Activated T-cell treated with anti-CD3 and anti-CD28 coated beads, Interleukin-2, amount 50 U/mL, for 72 hours (primary cell): ENCODE results near the gene CRABP1. TPM values are rescaled to one million over a fixed set of nuclear protein-coding genes. Genes with fewer than 3 reads are reported as not detected.

ENCODE experiments used
- ATAC-seq, 2 donors: fragments of 150-1000 bp; cut with Tn5 transposase; replicated peaks in 1 of 2; 2 replicates each; pipeline ENCODE4 v1.10.0; 2021; ENCODE audit warnings: moderate library complexity in 2 of 2, mild to moderate bottlenecking in 1 of 2
- DNase-seq, 2 donors: peaks; one replicate each; pipeline ENCODE4 v3.0.0; 2021 to 2022; ENCODE audit warnings: mixed read lengths in 1 of 2
- H3K27ac Mint-ChIP-seq: one replicate; pipeline ENCODE4 v1.8.0; 2022; ENCODE audit warnings: mild to moderate bottlenecking, moderate library complexity, mixed read lengths
- H3K27me3 Mint-ChIP-seq: one replicate; pipeline ENCODE4 v1.8.0; 2022; ENCODE audit warnings: low read depth, mixed read lengths
- H3K36me3 Mint-ChIP-seq, 2 donors: one replicate each; pipeline ENCODE4 v1.8.0; 2022; ENCODE audit warnings: mixed read lengths in 2 of 2, mild to moderate bottlenecking in 1 of 2; ENCODE audit not compliant: insufficient read depth in 2 of 2
- H3K4me1 Mint-ChIP-seq: one replicate; pipeline ENCODE4 v1.8.0; 2022; ENCODE audit warnings: low read depth, mixed read lengths
- H3K4me3 Mint-ChIP-seq, 2 donors: one replicate each; pipeline ENCODE4 v1.8.0; 2022; ENCODE audit warnings: mild to moderate bottlenecking in 2 of 2, mixed read lengths in 2 of 2, moderate library complexity in 2 of 2
- H3K9me3 Mint-ChIP-seq, 2 donors: one replicate each; pipeline ENCODE4 v1.8.0; 2022; ENCODE audit warnings: mixed read lengths in 2 of 2
- total RNA-seq, 2 donors: library from RNA; stranded (reverse); gene quantifications; one replicate each; pipeline ENCODE4 v1.2.3, GENCODE V29; 2022

The CRABP1 gene
- under 1 TPM in 1 of 2 donors, not detected in 1; 0.65 TPM for total RNA-seq

DNA sequence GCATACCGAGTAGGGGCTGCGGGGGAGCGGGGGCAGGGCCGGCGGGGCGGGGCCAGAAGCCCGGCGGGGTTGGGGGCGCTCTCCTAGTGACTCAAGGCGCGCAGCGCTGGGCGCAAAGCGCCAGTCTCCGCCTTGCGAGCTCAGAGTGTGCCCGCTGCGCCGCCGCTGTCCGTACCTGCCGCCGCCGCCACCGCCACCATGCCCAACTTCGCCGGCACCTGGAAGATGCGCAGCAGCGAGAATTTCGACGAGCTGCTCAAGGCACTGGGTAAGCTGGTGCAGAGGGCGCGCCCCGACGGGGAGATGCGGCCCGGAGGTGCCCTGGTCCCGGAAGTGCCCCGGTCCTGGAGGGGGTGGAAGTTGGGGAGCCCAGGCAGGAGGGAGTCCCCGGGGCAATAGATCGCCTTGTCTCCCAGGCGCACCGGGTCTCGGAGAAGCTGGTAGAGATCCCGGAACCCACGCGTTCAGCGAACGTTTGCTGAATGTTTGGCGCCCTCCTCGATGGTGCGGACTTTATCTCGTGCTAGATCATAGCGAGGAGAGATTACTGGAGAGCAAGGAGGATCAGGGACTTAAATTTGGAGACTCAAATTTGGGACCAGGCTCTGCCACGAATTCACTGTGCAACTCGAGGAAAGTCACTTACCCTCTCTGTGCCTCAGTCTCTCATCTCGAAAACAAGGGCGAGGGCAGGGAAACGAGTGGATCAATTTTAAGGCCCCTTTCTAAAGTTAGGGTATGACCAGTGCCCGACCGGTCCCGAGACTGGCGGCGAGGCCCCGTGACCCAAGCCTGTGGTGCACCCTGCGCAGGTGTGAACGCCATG is at the start of gene CRABP1:
TSS of gene CRABP1 (plus strand) at position 123 of the 826 bp plus-strand sequence. CDS start at position 199, 76 bp downstream.
- ATAC-seq (peak; percentile 22 to 33), DNase-seq (peak in 1 of 2 donors; percentile 17)
- H3K4me3 Mint-ChIP-seq, result peak within 1 kb of the TSS; percentile 42 to 52
- no peak within 1 kb of the TSS for H3K27ac Mint-ChIP-seq
- H3K4me1 Mint-ChIP-seq, result no peaks in the 10 kb centered on the region
- no peaks in the 10 kb centered on the region for H3K9me3 Mint-ChIP-seq
- no peaks in the 10 kb centered on the region for H3K36me3 Mint-ChIP-seq
- peaks cover 36% of the 10 kb centered on the region for H3K27me3 Mint-ChIP-seq

DNA sequence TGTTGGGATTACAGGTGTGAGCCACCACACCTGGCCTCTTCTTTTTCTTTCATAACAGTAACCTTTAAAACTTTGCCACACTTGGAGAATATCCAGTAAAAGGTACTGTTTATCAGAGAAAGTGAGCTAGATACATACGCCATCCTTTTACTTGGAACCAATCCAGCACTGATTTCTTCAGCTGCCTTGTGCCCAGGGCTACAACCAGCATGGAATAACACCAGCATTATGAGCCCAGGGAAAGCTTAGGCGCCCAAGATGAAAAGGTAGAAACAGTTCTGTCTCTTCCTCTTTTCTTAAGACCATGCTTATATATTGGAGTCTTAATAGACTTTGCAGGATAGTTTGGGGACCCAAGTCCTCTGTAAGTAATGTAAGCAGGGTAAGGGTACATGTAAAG is 49.1 kb upstream of the CRABP1 start:
- peaks cover 0 to 13% of the 10 kb centered on the region in 2 donors for H3K36me3 Mint-ChIP-seq

DNA sequence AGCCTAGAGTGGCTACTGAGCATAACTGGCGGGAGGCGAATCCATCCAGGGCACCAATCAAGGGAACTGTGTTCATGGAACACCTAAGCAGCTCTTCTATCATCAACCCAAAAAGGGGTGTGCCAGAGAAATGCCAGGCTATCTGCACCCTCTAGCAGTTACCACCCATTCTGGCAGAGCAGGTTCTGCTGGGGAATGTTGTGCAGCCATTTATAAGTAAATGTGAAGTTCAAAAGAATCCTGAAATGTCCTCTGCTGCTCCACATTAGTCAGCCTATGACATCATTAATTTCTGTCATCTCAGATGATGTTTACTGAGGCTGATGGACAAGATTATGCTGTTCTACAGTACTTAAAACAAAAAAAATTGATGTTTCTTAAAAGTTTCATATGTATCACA is 48.5 kb upstream of the CRABP1 start:
- Mint-ChIP-seq H3K9me3 (no peaks in the 10 kb centered on the region), H3K27me3 (no peaks in the 10 kb centered on the region), H3K27ac (no peak overlapping the region), H3K4me1 (peaks cover 6% of the 10 kb centered on the region), H3K36me3 (peaks cover 0 to 11% of the 10 kb centered on the region in 2 donors), H3K4me3 (no peak overlapping the region)
- no peak for DNase-seq
- ATAC-seq, result no peak

More for the DNA sequence above, 49.1 kb upstream of the CRABP1 start:
- DNase-seq (no peak), ATAC-seq (no peak)
- no peaks in the 10 kb centered on the region for H3K27me3 Mint-ChIP-seq
- H3K4me3 Mint-ChIP-seq, result no peak overlapping the region
- H3K4me1 Mint-ChIP-seq, result peaks cover 6% of the 10 kb centered on the region
- no peaks in the 10 kb centered on the region for H3K9me3 Mint-ChIP-seq
- no peak overlapping the region for H3K27ac Mint-ChIP-seq

DNA sequence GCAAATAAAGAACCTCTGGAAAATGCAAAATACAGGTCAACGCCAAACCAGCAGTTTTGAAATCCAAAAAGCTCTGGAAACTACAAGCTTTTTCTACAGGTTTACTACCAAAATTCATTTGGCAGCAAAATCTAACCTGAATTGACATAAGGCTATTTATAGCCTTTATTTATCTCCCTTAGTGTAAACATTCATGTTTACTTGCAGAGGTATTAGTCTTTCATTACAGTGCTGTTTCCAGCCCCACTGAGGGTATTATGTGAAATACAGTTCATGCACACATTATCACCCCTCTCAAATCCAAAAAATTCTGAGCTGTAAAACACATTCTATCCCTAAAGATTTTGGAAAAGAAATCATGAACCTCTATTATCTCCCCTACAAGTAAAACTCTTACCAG is 47.9 kb upstream of the CRABP1 start:
- Mint-ChIP-seq H3K36me3 (peaks cover 0 to 10% of the 10 kb centered on the region in 2 donors), H3K9me3 (no peaks in the 10 kb centered on the region), H3K4me3 (no peak overlapping the region), H3K27me3 (no peaks in the 10 kb centered on the region), H3K27ac (no peak overlapping the region), H3K4me1 (peaks cover 6% of the 10 kb centered on the region)
- DNase-seq (no peak), ATAC-seq (no peak)

DNA sequence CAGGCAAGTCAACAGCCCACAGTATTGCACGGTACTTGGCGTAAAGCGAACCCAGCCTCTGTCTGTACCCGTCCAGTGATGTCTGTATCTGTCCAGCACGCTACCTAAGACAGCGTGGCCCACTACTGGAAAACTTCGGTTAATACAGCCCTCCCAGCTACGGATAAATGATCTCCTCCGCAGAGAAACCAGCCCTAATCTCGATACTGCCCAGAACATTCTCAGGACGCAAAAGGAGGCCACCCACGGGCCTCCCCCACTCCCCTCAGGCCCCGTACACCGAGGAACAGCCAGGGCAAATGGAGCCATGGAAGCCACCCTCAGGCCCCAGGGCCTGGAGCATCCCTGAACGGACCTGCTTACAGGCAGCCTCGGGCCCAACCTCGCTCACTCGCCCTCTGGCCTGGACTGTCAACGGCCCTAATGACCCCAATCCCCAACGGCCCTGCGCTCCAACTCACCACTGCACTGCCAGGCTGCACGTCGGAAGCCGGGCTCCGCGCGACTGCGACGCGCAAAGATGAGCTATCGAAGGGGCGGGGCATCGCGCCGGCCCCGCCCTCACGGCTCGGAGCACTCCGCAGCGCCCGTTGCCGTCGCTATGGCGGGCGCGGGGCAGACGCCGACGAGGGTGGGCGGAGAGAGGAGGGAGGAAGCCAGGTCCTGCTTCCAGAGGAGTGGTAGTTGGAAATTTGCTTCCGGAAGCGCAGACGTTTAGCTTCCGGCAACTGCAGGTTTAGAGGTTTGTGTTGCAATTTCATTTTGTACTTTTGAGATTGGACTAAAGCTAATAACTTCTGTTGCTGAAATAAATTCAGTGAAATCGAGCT is 40.8 kb upstream of the CRABP1 start, which contains the start of gene SKIC8:
TSS of gene SKIC8 (minus strand) at position 509 of the 830 bp plus-strand sequence. CDS start 3,923 bp downstream, outside the sequence.
- Mint-ChIP-seq H3K4me1 (peaks cover 59% of the 10 kb centered on the region), H3K36me3 (peaks cover 0 to 1% of the 10 kb centered on the region in 2 donors), H3K27me3 (no peaks in the 10 kb centered on the region), H3K4me3 (peak within 1 kb of the TSS; percentile 92 to 99), H3K27ac (peak within 1 kb of the TSS; percentile 89), H3K9me3 (no peaks in the 10 kb centered on the region)
- DNase-seq (peak; percentile 93 to 94), ATAC-seq (peak; percentile 96 to 97)

DNA sequence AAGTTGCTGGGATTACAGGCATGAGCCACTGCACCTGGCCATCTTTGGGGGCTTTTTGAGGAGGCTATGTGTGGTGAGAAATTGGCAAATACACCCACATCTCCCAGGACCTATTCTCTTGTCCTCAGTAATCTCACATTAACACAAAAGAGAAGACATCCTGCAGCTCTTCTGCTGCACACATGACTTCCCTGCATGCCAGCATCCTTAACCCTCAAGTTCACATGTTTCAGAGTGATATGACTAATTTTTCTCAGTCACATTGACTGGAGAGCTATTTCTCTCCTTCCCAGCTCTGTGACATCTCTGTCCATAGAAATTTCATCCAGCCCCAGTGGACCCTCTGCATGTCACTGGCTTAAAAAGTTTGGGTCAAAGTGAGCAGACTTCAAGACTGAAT is 38.8 kb upstream of the CRABP1 start:
- H3K36me3 Mint-ChIP-seq, result peaks cover 0 to 1% of the 10 kb centered on the region in 2 donors
- H3K27ac Mint-ChIP-seq, result peak overlapping the region; percentile 2
- H3K4me3 Mint-ChIP-seq, result peak overlapping the region; percentile 17 to 21
- ATAC-seq (no peak), DNase-seq (no peak)
- H3K4me1 Mint-ChIP-seq, result peaks cover 53% of the 10 kb centered on the region
- H3K27me3 Mint-ChIP-seq, result peaks cover 5% of the 10 kb centered on the region
- no peaks in the 10 kb centered on the region for H3K9me3 Mint-ChIP-seq

DNA sequence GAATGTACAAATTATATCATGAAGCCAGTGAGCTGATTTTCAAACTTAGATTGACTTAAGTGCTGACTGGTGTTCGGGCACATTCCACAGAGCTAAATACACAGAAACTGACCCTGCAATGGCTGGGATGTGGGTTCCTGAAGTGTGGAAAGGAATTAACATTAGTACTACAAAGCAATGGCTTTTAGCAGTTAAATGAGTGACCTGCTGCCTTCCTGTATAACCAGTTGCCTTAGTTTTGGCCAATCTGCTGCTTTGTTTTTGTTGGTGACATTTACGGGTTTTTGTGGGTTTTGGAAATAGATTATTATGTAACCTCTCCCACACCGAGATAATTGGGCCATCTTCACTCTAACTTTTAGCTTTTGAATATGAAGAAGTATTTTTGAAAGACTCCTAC is 38.3 kb upstream of the CRABP1 start:
- H3K27ac Mint-ChIP-seq, result no peak overlapping the region
- ATAC-seq (no peak), DNase-seq (no peak)
- peaks cover 0 to 1% of the 10 kb centered on the region in 2 donors for H3K36me3 Mint-ChIP-seq
- H3K9me3 Mint-ChIP-seq, result no peaks in the 10 kb centered on the region
- H3K4me3 Mint-ChIP-seq, result peak overlapping the region in 1 of 2 donors; percentile 17
- H3K4me1 Mint-ChIP-seq, result peaks cover 53% of the 10 kb centered on the region
- H3K27me3 Mint-ChIP-seq, result peaks cover 5% of the 10 kb centered on the region

DNA sequence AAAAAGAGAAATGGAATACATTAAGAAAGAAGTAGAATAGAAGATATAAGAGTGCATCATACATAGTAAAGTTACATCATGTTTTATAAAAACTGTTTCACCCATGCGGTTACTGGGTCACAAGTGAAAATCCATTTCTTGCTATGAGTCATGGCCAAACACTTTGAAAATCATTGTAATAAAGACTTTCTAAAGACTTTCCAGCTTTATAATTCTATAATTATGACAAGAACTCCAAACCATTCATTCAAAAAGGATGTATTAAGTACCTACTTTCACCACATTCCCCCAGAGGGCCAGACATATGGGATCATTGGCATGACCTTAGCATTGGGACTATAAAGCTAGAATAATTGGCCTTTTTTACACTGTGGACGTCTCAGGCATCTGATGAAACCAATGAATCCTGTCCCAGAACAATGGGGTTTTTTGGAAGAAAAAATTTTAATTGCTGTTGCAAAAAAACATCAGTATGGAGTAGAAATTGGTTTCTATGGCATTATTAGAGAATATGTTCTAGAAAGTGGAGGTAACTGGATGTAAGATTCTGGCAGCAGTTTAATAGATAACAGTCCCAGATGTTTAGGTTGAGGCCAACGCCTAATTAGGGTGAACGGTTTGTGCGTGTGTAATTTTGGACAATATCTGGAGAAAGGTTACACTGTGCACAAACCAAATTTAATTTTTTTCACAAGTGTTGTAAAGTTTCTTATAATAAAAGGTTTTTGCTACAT is 37.4 kb upstream of the CRABP1 start:
- Mint-ChIP-seq H3K36me3 (peaks cover 0 to 1% of the 10 kb centered on the region in 2 donors), H3K4me1 (peaks cover 51% of the 10 kb centered on the region), H3K4me3 (peak overlapping the region; percentile 56 to 82), H3K9me3 (no peaks in the 10 kb centered on the region), H3K27me3 (peaks cover 5% of the 10 kb centered on the region), H3K27ac (peak overlapping the region; percentile 87)
- ATAC-seq, result no peak
- no peak for DNase-seq

DNA sequence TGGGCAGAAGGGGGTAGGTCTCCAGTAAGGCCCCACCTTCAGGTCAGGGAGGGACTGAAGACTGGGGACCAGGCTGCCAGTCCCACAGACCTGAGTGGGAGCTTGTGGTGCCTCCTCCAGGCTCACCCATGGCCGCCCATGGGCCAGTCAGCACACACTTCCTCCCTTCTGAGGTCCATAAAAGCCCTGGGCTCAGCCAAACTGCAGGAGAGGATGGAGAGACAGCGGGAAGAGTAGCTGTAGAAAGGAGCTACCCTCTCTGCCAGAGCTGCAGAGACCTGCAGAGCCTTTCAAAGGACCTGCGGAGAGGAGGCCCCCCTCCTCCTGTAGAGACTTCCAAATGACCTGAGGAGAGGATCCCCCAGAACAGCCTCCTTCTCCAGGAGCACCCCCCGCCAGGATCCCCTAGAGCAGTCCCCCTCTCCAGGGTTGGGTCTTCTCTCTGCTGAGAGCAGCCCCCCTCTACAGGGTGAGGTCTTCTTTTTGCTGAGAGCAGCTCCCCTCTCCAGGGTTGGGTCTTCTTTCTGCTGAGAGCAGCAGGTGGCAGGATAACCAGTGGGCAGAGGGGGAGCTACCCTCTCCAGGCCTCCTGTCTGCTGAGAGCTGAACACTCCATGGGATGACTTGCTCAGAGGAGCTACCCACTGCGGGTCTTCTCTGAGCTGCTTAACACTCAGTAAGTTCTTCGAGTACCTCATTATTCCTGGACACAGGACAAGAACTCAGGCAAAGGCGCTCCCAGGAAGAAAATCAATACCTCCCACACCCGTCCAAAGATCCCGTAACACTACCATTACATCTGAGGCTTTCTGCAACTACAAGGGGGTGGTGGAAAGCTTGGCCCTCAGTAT is 35.7 kb upstream of the CRABP1 start:
- peaks cover 16% of the 10 kb centered on the region for H3K27me3 Mint-ChIP-seq
- no peaks in the 10 kb centered on the region for H3K9me3 Mint-ChIP-seq
- H3K4me1 Mint-ChIP-seq, result peaks cover 34% of the 10 kb centered on the region
- DNase-seq (no peak), ATAC-seq (no peak)
- no peaks in the 10 kb centered on the region for H3K36me3 Mint-ChIP-seq
- no peak overlapping the region for H3K4me3 Mint-ChIP-seq
- H3K27ac Mint-ChIP-seq, result no peak overlapping the region

DNA sequence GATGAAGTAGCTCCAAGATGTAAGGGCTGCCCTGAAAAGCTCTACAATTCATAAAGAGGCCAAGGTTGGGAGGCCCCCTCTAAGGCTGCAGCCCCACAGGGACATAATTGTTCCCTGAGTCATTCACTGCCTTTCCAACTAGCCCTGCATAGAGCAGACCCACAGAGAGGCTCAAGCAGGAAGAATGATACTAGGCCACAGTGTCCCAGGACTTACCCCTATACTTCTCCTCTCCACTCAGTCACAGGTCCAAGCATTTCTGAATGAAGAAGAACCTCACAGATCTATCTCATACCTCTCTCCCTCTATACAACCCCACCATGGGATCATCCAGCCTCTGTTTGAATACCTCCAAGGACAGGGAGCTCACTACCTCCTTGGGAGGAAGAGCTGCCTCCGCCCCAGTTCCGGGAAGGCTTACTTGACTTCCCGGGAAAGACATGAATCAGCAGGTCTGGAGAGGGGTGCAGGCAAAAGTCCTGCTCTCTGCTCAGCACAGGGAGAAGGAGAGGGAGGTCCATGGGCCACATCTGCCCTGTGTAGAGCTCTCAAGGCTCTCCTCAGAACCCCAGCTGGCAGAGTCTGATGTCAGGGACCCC is 33.9 kb upstream of the CRABP1 start:
- Mint-ChIP-seq H3K36me3 (no peaks in the 10 kb centered on the region), H3K27me3 (peaks cover 18% of the 10 kb centered on the region), H3K9me3 (no peaks in the 10 kb centered on the region), H3K4me1 (peaks cover 17% of the 10 kb centered on the region), H3K4me3 (no peak overlapping the region), H3K27ac (no peak overlapping the region)
- DNase-seq (no peak), ATAC-seq (no peak)

DNA sequence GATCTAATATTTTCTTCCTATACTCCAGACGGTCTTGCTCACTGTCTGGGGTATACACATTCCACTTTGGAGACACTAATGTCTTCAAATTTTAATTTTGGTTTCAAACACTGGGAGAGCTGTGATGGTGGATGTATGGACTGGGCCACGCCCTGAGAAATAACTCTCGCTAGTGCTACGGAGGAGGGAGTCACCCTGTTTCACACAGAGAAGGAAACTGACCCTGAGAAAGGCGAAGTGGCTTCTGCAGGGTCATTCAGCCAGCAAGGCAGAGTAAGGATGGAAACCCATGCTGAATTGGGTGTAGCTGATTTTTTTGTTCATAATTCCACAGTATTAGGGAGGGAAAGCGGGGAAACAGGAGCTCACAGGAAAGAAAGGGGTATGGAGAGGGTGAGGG is 32.2 kb upstream of the CRABP1 start:
- H3K27ac Mint-ChIP-seq, result no peak overlapping the region
- no peak overlapping the region for H3K4me3 Mint-ChIP-seq
- no peaks in the 10 kb centered on the region for H3K9me3 Mint-ChIP-seq
- no peak for DNase-seq
- no peaks in the 10 kb centered on the region for H3K36me3 Mint-ChIP-seq
- peaks cover under 1% of the 10 kb centered on the region for H3K4me1 Mint-ChIP-seq
- peaks cover 18% of the 10 kb centered on the region for H3K27me3 Mint-ChIP-seq
- ATAC-seq, result no peak
